H1 (cell line): ENCODE results near the gene STK36. TPM values are rescaled to one million over a fixed set of nuclear protein-coding genes. Genes with fewer than 3 reads are reported as not detected.

Experiments
- E2F6 ChIP-seq: IDR thresholded peaks from 2 replicates; pipeline ENCODE4 v1.6.1; 2012; ENCODE audit warnings: inconsistent platforms
- polyA plus RNA-seq, 7 experiments: library from polyadenylated mRNA; depleted of rRNA in 3 of 7; stranded (reverse) in 5 of 7; unstranded in 2 of 7; fragments of >200 nt in 5 of 7; fragments of 200-250 nt in 2 of 7; gene quantifications; 1 replicate in 5 of 7; 2 replicates in 1 of 7; 4 replicates in 1 of 7; pipeline versions ENCODE4 v1.2.1 to v1.2.3, GENCODE V29; 2011 to 2013; ENCODE audit warnings: missing spikeins in 2 of 7, mixed read lengths in 2 of 7
- total RNA-seq: library from RNA; stranded (reverse); fragmentation: NEBNext Ultra II Directional; extraction: Animal tissue kit (Norgen Biotek cat#: 25700); gene quantifications from 2 replicates; pipeline ENCODE4 v1.2.1, GENCODE V29; 2021

Gene STK36
- total and polyA plus RNA-seq, 2 of the 8 experiments (the other 6 are each of a cell fraction or from before 2014, with no cell fraction given): 41.4 to 57.6 TPM

- TF ChIP-seq E2F6: no peak
Observed at GRCh38 chr2:218694405-218695145, 22.7 kb downstream of the STK36 start (continued).
